GM19035 (cell line): Measurements from ENCODE around the gene ANXA11.
A peak's percentile ranks its signal among the peaks of the same experiment; 100 is the strongest.
"Not testable (repeated sequence)": the region's sequence is repeated elsewhere in the genome, so short reads cannot be mapped to it uniquely, and the experiment has no call there.

ENCODE experiments used
- ATAC-seq: cut with Tn5 transposase; IDR thresholded peaks from one replicate; pipeline ENCODE4 v1.9.1; 2021; ENCODE audit not compliant: unreplicated experiment

Gene ANXA11

GRCh38 chr10:80148166-80148805, 57.1 kb downstream of the ANXA11 start:
- ATAC-seq: no peak

- ATAC-seq: no peak
Observed at GRCh38 chr10:80146918-80147317, 58.4 kb downstream of the ANXA11 start.

- ATAC-seq: not testable (repeated sequence)
Observed at GRCh38 chr10:80145406-80146308, 59.7 kb downstream of the ANXA11 start.

GRCh38 chr10:80144696-80145131, 60.6 kb downstream of the ANXA11 start:
- ATAC-seq: peak; percentile 20

- ATAC-seq: peak; percentile 46
Observed at GRCh38 chr10:80144067-80144695, 61.2 kb downstream of the ANXA11 start.

GRCh38 chr10:80141696-80142460, 63.5 kb downstream of the ANXA11 start:
- no peak for ATAC-seq

- ATAC-seq: no peak
Observed at GRCh38 chr10:80140251-80140650, 65.1 kb downstream of the ANXA11 start.

GRCh38 chr10:80139265-80139664, 66.1 kb downstream of the ANXA11 start:
- ATAC-seq: no peak

- no peak for ATAC-seq
Observed at GRCh38 chr10:80137920-80138319, 67.4 kb downstream of the ANXA11 start.

- no peak for ATAC-seq
Observed at GRCh38 chr10:80137031-80137862, 68.1 kb downstream of the ANXA11 start.

- no peak for ATAC-seq
Observed at GRCh38 chr10:80136134-80136571, 69.2 kb downstream of the ANXA11 start.

- ATAC-seq: not testable (repeated sequence)
Observed at GRCh38 chr10:80133687-80134086, 71.7 kb downstream of the ANXA11 start.

GRCh38 chr10:80133206-80133605, 72.1 kb downstream of the ANXA11 start:
- no peak for ATAC-seq

- ATAC-seq: no peak
Observed at GRCh38 chr10:80132299-80133139, 72.8 kb downstream of the ANXA11 start, which contains the start of gene PLAC9. Gene PLAC9 (plus strand): TSS chr10:80132730. CDS start chr10:80132763, 33 bp downstream.

- no peak for ATAC-seq
Observed at GRCh38 chr10:80131499-80131901, 73.8 kb downstream of the ANXA11 start.

GRCh38 chr10:80126876-80127275, 78.5 kb downstream of the ANXA11 start:
- no peak for ATAC-seq

GRCh38 chr10:80122746-80123145, 82.6 kb downstream of the ANXA11 start:
- no peak for ATAC-seq

- no peak for ATAC-seq
Observed at GRCh38 chr10:80122110-80122710, 83.1 kb downstream of the ANXA11 start.

GRCh38 chr10:80118669-80119068, 86.7 kb downstream of the ANXA11 start:
- ATAC-seq: no peak
